HG02763 (cell line): Measurements from ENCODE around the gene CCP110.
A peak's percentile ranks its signal among the peaks of the same experiment; 100 is the strongest.

ENCODE experiments used
- ATAC-seq: cut with Tn5 transposase; IDR thresholded peaks from one replicate; pipeline ENCODE4 v1.9.1; 2021; ENCODE audit warnings: mild to moderate bottlenecking, moderate library complexity; ENCODE audit not compliant: unreplicated experiment

The CCP110 gene

GRCh38 chr16:19523559-19524355 lies at the start of gene CCP110:
TSS of gene CCP110 (plus strand) at chr16:19523942. CDS start at chr16:19527882, 3,940 bp downstream.
- peak; percentile 61 for ATAC-seq

GRCh38 chr16:19474617-19475016 lies 49.1 kb upstream of the CCP110 start:
- ATAC-seq: no peak

- ATAC-seq: no peak
Observed at GRCh38 chr16:19478505-19478904, 45.2 kb upstream of the CCP110 start.

GRCh38 chr16:19479302-19479721 lies 44.4 kb upstream of the CCP110 start:
- no peak for ATAC-seq

- ATAC-seq: no peak
Observed at GRCh38 chr16:19481296-19481695, 42.4 kb upstream of the CCP110 start.

- no peak for ATAC-seq
Observed at GRCh38 chr16:19481769-19482168, 42.0 kb upstream of the CCP110 start.

GRCh38 chr16:19482291-19482690 lies 41.5 kb upstream of the CCP110 start:
- no peak for ATAC-seq

GRCh38 chr16:19484096-19484495 lies 39.6 kb upstream of the CCP110 start:
- ATAC-seq: no peak

GRCh38 chr16:19485611-19486010 lies 38.1 kb upstream of the CCP110 start:
- no peak for ATAC-seq

GRCh38 chr16:19486051-19486450 lies 37.7 kb upstream of the CCP110 start:
- no peak for ATAC-seq

GRCh38 chr16:19486750-19487325 lies 36.9 kb upstream of the CCP110 start:
- no peak for ATAC-seq

- no peak for ATAC-seq
Observed at GRCh38 chr16:19488213-19488640, 35.5 kb upstream of the CCP110 start.

- no peak for ATAC-seq
Observed at GRCh38 chr16:19490619-19491018, 33.1 kb upstream of the CCP110 start.

GRCh38 chr16:19497176-19497575 lies 26.6 kb upstream of the CCP110 start:
- no peak for ATAC-seq

GRCh38 chr16:19499006-19499405 lies 24.7 kb upstream of the CCP110 start:
- no peak for ATAC-seq

GRCh38 chr16:19499481-19499880 lies 24.3 kb upstream of the CCP110 start:
- no peak for ATAC-seq

- no peak for ATAC-seq
Observed at GRCh38 chr16:19502395-19503131, 21.2 kb upstream of the CCP110 start.

GRCh38 chr16:19503461-19504075 lies 20.2 kb upstream of the CCP110 start:
- ATAC-seq: no peak

- ATAC-seq: no peak
Observed at GRCh38 chr16:19505600-19506303, 18.0 kb upstream of the CCP110 start.

- ATAC-seq: no peak
Observed at GRCh38 chr16:19506965-19507364, 16.8 kb upstream of the CCP110 start.

- ATAC-seq: no peak
Observed at GRCh38 chr16:19507867-19508266, 15.9 kb upstream of the CCP110 start.
